WTC11 (cell line): Measurements from ENCODE around the gene CELA2A. TPM values are rescaled to one million over a fixed set of nuclear protein-coding genes. Genes with fewer than 3 reads are reported as not detected.
"Not testable (repeated sequence)": the region's sequence is repeated elsewhere in the genome, so short reads cannot be mapped to it uniquely, and the experiment has no call there.

Experiments used
- ATAC-seq: fragments of 200-7000 bp; cut with Tn5 transposase; 2 replicates; pipeline ENCODE4 v1.10.0; 2021; ENCODE audit warnings: mild to moderate bottlenecking, moderate library complexity
- CTCF ChIA-PET: fragments of 300-600 bp; sonication (Branson Sonifier 250); formaldehyde crosslinking; loops from one replicate; lab custom pipeline; 2021; ENCODE audit warnings: antibody characterized with exemption; lab: Charles Lee
- POLR2A ChIA-PET: fragments of 350-600 bp; sonication (Branson Sonifier 250); formaldehyde crosslinking; loops from one replicate; lab custom pipeline; 2021; ENCODE audit warnings: antibody characterized with exemption; lab: Charles Lee
- DNase-seq: peaks from one replicate; pipeline ENCODE4 v3.0.0; 2021; ENCODE audit warnings: low spot score
- H3K27ac Mint-ChIP-seq: 2 replicates; pipeline ENCODE4 v1.8.0; 2021; ENCODE audit warnings: mixed read lengths
- H3K27me3 Mint-ChIP-seq: 2 replicates; pipeline ENCODE4 v1.8.0; 2021; ENCODE audit warnings: low read depth, mild to moderate bottlenecking, moderate library complexity, mixed read lengths
- H3K36me3 Mint-ChIP-seq: 2 replicates; pipeline ENCODE4 v1.8.0; 2021; ENCODE audit warnings: mixed read lengths
- H3K4me1 Mint-ChIP-seq: 2 replicates; pipeline ENCODE4 v1.8.0; 2022; ENCODE audit warnings: mixed read lengths
- H3K4me3 Mint-ChIP-seq: 2 replicates; pipeline ENCODE4 v1.8.0; 2021; ENCODE audit warnings: mild to moderate bottlenecking, moderate library complexity, mixed read lengths
- H3K9me3 Mint-ChIP-seq: 2 replicates; pipeline ENCODE4 v1.8.0; 2021; ENCODE audit warnings: mixed read lengths
- AR ChIP-seq: fragments of 250-450 bp; sonication (Bioruptor Pico); IDR thresholded peaks from 2 replicates; pipeline ENCODE4 v1.9.0; 2021; ENCODE audit warnings: mild to moderate bottlenecking
- E2F5 ChIP-seq: sonication (generic); formaldehyde crosslinking; IDR thresholded peaks from 2 replicates; pipeline ENCODE4 v1.8.1; 2022; ENCODE audit warnings: mild to moderate bottlenecking, moderate library complexity, missing genetic modification reagents
- ELF4 ChIP-seq: sonication (generic); formaldehyde crosslinking; IDR thresholded peaks from 2 replicates; pipeline ENCODE4 v1.8.1; 2022; ENCODE audit warnings: low read depth, mild to moderate bottlenecking, moderate library complexity, missing genetic modification reagents
- NFYB ChIP-seq: sonication (generic); formaldehyde crosslinking; conservative IDR thresholded peaks from 2 replicates; pipeline ENCODE4 v1.8.0; 2022; ENCODE audit warnings: low read depth, missing genetic modification reagents
- PRRX2 ChIP-seq: fragments of 250-450 bp; sonication (Bioruptor Pico); IDR thresholded peaks from 2 replicates; pipeline ENCODE4 v1.8.0; 2021; ENCODE audit warnings: mild to moderate bottlenecking
- SP1 ChIP-seq: sonication (generic); formaldehyde crosslinking; conservative IDR thresholded peaks from 2 replicates; pipeline ENCODE4 v1.8.1; 2022; ENCODE audit warnings: missing genetic modification reagents
- TP53 ChIP-seq: sonication (generic); formaldehyde crosslinking; IDR thresholded peaks from 2 replicates; pipeline ENCODE4 v1.8.1; 2023; ENCODE audit warnings: mild to moderate bottlenecking, missing genetic modification reagents
- ZBTB43 ChIP-seq: sonication (generic); formaldehyde crosslinking; IDR thresholded peaks from 2 replicates; pipeline ENCODE4 v1.8.1; 2023; ENCODE audit warnings: mild to moderate bottlenecking, missing genetic modification reagents
- ZNF219 ChIP-seq: sonication (generic); formaldehyde crosslinking; IDR thresholded peaks from 2 replicates; pipeline ENCODE4 v1.8.0; 2023; ENCODE audit warnings: missing genetic modification reagents, mild to moderate bottlenecking, borderline replicate concordance
- ZNF671 ChIP-seq: fragments of 250-450 bp; sonication (Bioruptor Pico); IDR thresholded peaks from 2 replicates; pipeline ENCODE4 v1.8.0; 2021; ENCODE audit warnings: mild to moderate bottlenecking
- total RNA-seq: library from RNA; stranded (reverse); gene quantifications from 3 replicates; pipeline ENCODE4 v1.2.3, GENCODE V29; 2021
- TF ChIP-seq, protein P1 (sequence below): fragments of 250-450 bp; sonication (Bioruptor Pico); IDR thresholded peaks from 2 replicates; pipeline ENCODE4 v1.8.0; 2021; ENCODE audit warnings: mild to moderate bottlenecking
- TF ChIP-seq, protein P2 (sequence below): sonication (generic); formaldehyde crosslinking; IDR thresholded peaks from 2 replicates; pipeline ENCODE4 v1.8.1; 2022; ENCODE audit warnings: missing genetic modification reagents, borderline replicate concordance

CELA2A gene
- total RNA-seq, 1 experiment from 2014 or later, result 0.83 TPM

DNA sequence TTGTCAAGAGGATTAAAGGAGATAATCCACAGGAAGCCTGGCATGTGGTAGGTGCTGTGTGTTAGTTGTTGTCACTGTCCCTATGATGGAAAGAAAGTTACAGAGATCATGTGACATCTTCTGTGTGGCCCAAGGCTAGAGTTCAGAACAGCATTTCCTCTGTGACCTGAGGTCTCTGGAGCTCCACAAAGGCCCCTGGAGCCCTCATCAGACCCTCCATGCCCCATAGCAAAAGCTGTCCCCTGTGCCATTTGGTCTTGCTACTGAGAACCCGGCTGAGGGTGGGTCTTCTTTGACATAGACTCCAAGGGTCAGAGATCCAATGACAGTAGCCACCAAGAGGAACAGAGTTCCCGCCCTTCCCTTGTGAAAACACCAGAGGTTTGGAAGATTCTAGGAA, 27.4 kb downstream of the CELA2A start:
- Mint-ChIP-seq H3K4me1 (no peaks in the 10 kb centered on the region), H3K27ac (no peak overlapping the region), H3K27me3 (no peaks in the 10 kb centered on the region)
- POLR2A ChIA-PET, result interaction anchor here (0.7 kb wide), 1 partner anchor 128 kb away, joined by 4 read pairs; no protein-coding TSS in a partner anchor
- TF ChIP-seq PRRX2, result no peak
- no peak for TF ChIP-seq ZNF671 (CRISPR knock-in tag)
- TF ChIP-seq, all 79 proteins: peak for 0
- DNase-seq, result no peak
- Mint-ChIP-seq H3K36me3 (peaks cover 4% of the 10 kb centered on the region), H3K9me3 (peaks cover 3% of the 10 kb centered on the region; the same call in 1 of the 2 replicates), H3K4me3 (no peak overlapping the region)
- ATAC-seq, result no peak
- CTCF ChIA-PET, result no interaction called here

DNA sequence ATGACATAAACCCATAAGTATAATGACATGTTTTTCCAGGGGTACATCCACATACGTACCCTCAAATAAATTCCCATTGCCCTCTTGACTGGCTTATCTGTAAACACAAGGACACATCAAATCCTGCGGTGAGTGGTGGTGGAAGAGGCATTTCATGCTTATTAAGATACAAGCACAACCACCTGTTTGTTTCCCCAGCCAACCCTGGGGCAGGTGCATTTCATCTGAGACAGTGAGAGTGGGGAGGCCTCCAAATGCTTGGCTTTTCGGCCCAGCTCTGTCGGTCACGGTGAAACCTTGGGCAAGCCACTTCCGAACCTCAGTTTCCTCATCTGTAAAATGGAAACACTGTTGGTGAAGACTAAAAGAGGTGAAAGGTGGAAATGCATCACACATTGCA, 27.9 kb downstream of the CELA2A start:
- H3K4me3 Mint-ChIP-seq, H3K4me1 Mint-ChIP-seq, DNase-seq, H3K27me3 Mint-ChIP-seq, H3K36me3 Mint-ChIP-seq, CTCF ChIA-PET, ATAC-seq, H3K27ac Mint-ChIP-seq, H3K9me3 Mint-ChIP-seq, POLR2A ChIA-PET: not testable (repeated sequence)

GRCh38 chr1:15485636-15486035, 29.1 kb downstream of the CELA2A start:
- Mint-ChIP-seq H3K27ac (no peak overlapping the region), H3K4me1 (no peaks in the 10 kb centered on the region), H3K9me3 (peaks cover 3% of the 10 kb centered on the region; the same call in 1 of the 2 replicates), H3K27me3 (no peaks in the 10 kb centered on the region), H3K4me3 (no peak overlapping the region), H3K36me3 (peaks cover 10% of the 10 kb centered on the region)
- CTCF ChIA-PET, result interaction anchor here (0.6 kb wide), 1 partner anchor 88 kb away, joined by 4 read pairs; no protein-coding TSS in a partner anchor
- DNase-seq, result no peak
- no peak for ATAC-seq
- TF ChIP-seq, protein P1, sequence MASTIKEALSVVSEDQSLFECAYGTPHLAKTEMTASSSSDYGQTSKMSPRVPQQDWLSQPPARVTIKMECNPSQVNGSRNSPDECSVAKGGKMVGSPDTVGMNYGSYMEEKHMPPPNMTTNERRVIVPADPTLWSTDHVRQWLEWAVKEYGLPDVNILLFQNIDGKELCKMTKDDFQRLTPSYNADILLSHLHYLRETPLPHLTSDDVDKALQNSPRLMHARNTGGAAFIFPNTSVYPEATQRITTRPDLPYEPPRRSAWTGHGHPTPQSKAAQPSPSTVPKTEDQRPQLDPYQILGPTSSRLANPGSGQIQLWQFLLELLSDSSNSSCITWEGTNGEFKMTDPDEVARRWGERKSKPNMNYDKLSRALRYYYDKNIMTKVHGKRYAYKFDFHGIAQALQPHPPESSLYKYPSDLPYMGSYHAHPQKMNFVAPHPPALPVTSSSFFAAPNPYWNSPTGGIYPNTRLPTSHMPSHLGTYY, result no peak
- TF ChIP-seq E2F5 (CRISPR knock-in tag), result no peak
- no peak for TF ChIP-seq TP53 (CRISPR knock-in tag)
- TF ChIP-seq, protein P2, sequence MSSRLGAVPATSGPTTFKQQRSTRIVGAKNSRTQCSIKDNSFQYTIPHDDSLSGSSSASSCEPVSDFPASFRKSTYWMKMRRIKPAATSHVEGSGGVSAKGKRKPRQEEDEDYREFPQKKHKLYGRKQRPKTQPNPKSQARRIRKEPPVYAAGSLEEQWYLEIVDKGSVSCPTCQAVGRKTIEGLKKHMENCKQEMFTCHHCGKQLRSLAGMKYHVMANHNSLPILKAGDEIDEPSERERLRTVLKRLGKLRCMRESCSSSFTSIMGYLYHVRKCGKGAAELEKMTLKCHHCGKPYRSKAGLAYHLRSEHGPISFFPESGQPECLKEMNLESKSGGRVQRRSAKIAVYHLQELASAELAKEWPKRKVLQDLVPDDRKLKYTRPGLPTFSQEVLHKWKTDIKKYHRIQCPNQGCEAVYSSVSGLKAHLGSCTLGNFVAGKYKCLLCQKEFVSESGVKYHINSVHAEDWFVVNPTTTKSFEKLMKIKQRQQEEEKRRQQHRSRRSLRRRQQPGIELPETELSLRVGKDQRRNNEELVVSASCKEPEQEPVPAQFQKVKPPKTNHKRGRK (CRISPR knock-in tag), result no peak
- no peak for TF ChIP-seq SP1 (CRISPR knock-in tag)
- TF ChIP-seq ELF4, result no peak
- TF ChIP-seq AR (CRISPR knock-in tag), result no peak
- TF ChIP-seq ZBTB43 (CRISPR knock-in tag), result no peak
- no peak for TF ChIP-seq NFYB (CRISPR knock-in tag)
- no peak for TF ChIP-seq ZNF219 (CRISPR knock-in tag)
- TF ChIP-seq, all 79 proteins: peak for 0
- POLR2A ChIA-PET, result no interaction called here

DNA sequence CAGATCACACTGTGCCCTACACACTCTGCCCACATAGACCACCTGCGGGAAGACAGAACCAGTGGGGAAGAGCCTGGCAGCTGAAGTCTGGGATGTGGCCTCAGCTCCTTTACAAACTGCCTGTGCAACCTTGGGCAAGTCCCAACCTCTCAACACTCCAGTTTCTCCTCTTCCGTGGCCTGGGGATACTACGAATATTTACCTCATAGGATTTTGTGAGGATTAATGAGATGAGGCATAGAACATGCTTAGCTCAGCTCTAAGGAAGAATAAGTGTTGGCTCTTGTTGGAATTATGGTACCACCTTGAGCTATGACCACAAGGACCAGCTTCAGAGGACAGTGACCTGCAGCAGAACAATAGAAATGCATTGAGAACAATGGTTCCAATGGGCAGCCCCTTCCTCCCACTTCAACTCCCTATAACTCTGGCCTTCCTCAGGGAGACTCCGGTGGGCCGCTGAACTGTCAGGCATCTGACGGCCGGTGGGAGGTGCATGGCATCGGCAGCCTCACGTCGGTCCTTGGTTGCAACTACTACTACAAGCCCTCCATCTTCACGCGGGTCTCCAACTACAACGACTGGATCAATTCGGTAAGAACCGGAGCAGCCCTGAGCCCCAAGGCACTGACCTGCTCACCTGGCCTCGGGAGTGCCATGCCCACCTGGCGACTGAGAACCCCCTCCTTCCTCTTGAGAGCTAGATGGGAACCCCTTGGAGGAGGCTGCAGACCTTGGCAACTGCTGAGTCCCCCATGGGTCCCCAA, 30.5 kb downstream of the CELA2A start:
- not testable (repeated sequence) for H3K27ac Mint-ChIP-seq, H3K4me3 Mint-ChIP-seq

More for the DNA sequence above, 30.5 kb downstream of the CELA2A start:
- H3K9me3 Mint-ChIP-seq, H3K27me3 Mint-ChIP-seq, CTCF ChIA-PET, DNase-seq, ATAC-seq, H3K4me1 Mint-ChIP-seq, POLR2A ChIA-PET: not testable (repeated sequence)
- peaks cover 12% of the 10 kb centered on the region for H3K36me3 Mint-ChIP-seq
